ENCODE results near the gene MAGI1. TPM values are rescaled to one million over a fixed set of nuclear protein-coding genes. Genes with fewer than 3 reads are reported as not detected.

The MAGI1 gene
- total and polyA plus RNA-seq, 2 donors (not counting 1 experiment from before 2014, with no cell fraction given) = 15.7 to 23.7 TPM

DNA sequence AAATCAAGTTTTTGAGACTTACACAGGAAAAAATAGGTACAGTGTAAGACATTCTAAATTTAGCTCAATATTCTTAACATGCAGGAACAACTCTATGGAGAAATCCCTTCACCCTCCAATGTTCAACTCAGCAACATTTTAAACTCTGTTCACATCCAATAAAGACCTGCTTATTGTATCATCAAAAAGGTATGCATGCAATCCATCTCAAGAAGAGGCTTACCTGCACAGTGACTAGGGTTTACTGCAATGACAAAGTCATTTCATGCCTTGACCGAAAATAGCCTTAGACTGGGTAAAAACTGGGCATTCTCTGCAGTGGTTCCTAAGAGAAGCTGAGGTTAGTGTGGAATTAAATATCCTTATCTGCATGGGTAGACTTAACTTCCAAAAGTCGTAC, 80.5 kb downstream of the MAGI1 start:
- H3K4me2 ChIP-seq (ENCODE audit: extremely low read depth, insufficient read depth, low read length) = no peak overlapping the region
- H3K27ac ChIP-seq (ENCODE audit: insufficient read depth, low read length) = no peak overlapping the region
- peaks cover 4% of the 10 kb centered on the region for H3K79me2 ChIP-seq (ENCODE audit: control insufficient read depth, insufficient read depth, low read length)

DNA sequence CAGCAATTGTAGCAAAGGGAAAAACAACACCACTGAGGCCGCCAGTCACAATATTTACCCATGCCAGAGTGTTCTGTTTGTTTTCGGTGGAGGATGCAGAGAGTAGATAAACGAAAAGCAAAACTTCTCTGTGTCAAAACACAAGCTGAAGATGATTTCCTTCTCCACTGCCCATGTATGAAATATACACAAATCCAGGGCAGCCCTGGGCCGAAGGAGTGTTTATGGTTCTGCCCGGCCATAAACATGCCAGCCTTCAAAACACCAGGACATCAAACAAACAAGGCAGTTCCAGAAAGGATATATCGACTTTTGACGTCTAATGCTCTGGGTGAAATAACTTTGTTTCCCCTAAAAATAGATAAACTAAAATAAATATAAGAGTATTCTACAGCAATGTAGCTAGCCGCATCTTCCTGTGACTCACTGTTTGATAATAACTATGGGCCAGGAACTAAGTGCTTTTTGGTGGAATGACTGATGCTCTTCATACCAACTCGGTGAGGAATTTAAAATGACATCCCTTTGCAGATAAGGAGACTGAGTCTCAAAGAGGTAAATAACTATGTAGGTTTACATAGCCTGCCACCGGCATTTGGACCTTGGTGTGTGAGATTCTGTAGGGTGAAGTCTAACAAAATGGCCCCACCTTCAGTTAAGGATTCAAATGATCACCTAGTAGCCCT, 82.8 kb downstream of the MAGI1 start:
- Histone ChIP-seq H3K36me3 (ENCODE audit: control insufficient read depth, insufficient read depth, low read length) (no peaks in the 10 kb centered on the region), H3K4me1 (ENCODE audit: control insufficient read depth, extremely low read depth, insufficient read depth, low read length) (peaks cover 20% of the 10 kb centered on the region), H3K27ac (ENCODE audit: insufficient read depth, low read length) (peak overlapping the region; percentile 18), H3K4me3 (replicated peaks in 1 of 4; ENCODE audit: control extremely low read depth in 1 of 4, insufficient read depth in 1 of 4, low read depth in 3 of 4, low read length in 4 of 4) (no peak overlapping the region), H3K27me3 (ENCODE audit: control insufficient read depth, insufficient read depth, low read length) (no peaks in the 10 kb centered on the region), H3K4me2 (ENCODE audit: extremely low read depth, insufficient read depth, low read length) (peak overlapping the region; percentile 30), H3K9me3 (ENCODE audit: control insufficient read depth, insufficient read depth, low read depth, low read length) (no peaks in the 10 kb centered on the region), H3K9ac (ENCODE audit: insufficient read depth, low read length) (no peak overlapping the region), H3K79me2 (ENCODE audit: control insufficient read depth, insufficient read depth, low read length) (peaks cover 8% of the 10 kb centered on the region), H2AFZ (ENCODE audit: low read length) (no peak overlapping the region), H4K20me1 (ENCODE audit: control insufficient read depth, extremely low read depth, insufficient read depth, low read length) (no peaks in the 10 kb centered on the region)
- peak; percentile 40 to 91 for DNase-seq (ENCODE audit: low read depth in 2 of 2)
- TF ChIP-seq, protein P1, sequence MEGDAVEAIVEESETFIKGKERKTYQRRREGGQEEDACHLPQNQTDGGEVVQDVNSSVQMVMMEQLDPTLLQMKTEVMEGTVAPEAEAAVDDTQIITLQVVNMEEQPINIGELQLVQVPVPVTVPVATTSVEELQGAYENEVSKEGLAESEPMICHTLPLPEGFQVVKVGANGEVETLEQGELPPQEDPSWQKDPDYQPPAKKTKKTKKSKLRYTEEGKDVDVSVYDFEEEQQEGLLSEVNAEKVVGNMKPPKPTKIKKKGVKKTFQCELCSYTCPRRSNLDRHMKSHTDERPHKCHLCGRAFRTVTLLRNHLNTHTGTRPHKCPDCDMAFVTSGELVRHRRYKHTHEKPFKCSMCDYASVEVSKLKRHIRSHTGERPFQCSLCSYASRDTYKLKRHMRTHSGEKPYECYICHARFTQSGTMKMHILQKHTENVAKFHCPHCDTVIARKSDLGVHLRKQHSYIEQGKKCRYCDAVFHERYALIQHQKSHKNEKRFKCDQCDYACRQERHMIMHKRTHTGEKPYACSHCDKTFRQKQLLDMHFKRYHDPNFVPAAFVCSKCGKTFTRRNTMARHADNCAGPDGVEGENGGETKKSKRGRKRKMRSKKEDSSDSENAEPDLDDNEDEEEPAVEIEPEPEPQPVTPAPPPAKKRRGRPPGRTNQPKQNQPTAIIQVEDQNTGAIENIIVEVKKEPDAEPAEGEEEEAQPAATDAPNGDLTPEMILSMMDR (conservative IDR thresholded peaks at IDR 0.05 in 1 of 2, IDR thresholded peaks at IDR 0.05 in 1 of 2; ENCODE audit: low read depth in 1 of 2, low read length in 2 of 2) = no peak
- no peak for TF ChIP-seq EZH2 (IDR thresholded peaks at IDR 0.05; ENCODE audit: low read length, missing control alignments)

More for the DNA sequence above, 80.5 kb downstream of the MAGI1 start:
- H3K9me3 ChIP-seq (ENCODE audit: control insufficient read depth, insufficient read depth, low read depth, low read length) = no peaks in the 10 kb centered on the region
- no peak overlapping the region for H3K9ac ChIP-seq (ENCODE audit: insufficient read depth, low read length)
- H2AFZ ChIP-seq (ENCODE audit: low read length) = no peak overlapping the region
- H3K27me3 ChIP-seq (ENCODE audit: control insufficient read depth, insufficient read depth, low read length) = no peaks in the 10 kb centered on the region
- no peak overlapping the region for H3K4me3 ChIP-seq (replicated peaks in 1 of 4; ENCODE audit: control extremely low read depth in 1 of 4, insufficient read depth in 1 of 4, low read depth in 3 of 4, low read length in 4 of 4)
- peaks cover 16% of the 10 kb centered on the region for H3K4me1 ChIP-seq (ENCODE audit: control insufficient read depth, extremely low read depth, insufficient read depth, low read length)
- TF ChIP-seq, protein P1 (conservative IDR thresholded peaks at IDR 0.05 in 1 of 2, IDR thresholded peaks at IDR 0.05 in 1 of 2; ENCODE audit: low read depth in 1 of 2, low read length in 2 of 2) = no peak
- no peak for TF ChIP-seq EZH2 (IDR thresholded peaks at IDR 0.05; ENCODE audit: low read length, missing control alignments)
- no peaks in the 10 kb centered on the region for H4K20me1 ChIP-seq (ENCODE audit: control insufficient read depth, extremely low read depth, insufficient read depth, low read length)
- no peak for DNase-seq (ENCODE audit: low read depth in 2 of 2)
- H3K36me3 ChIP-seq (ENCODE audit: control insufficient read depth, insufficient read depth, low read length) = no peaks in the 10 kb centered on the region

GRCh38 chr3:65953881-65954733, 84.6 kb downstream of the MAGI1 start:
- no peak overlapping the region for H2AFZ ChIP-seq (ENCODE audit: low read length)
- peaks cover 20% of the 10 kb centered on the region for H3K4me1 ChIP-seq (ENCODE audit: control insufficient read depth, extremely low read depth, insufficient read depth, low read length)
- DNase-seq (ENCODE audit: low read depth in 2 of 2) = peak; percentile 44 to 55
- no peaks in the 10 kb centered on the region for H3K36me3 ChIP-seq (ENCODE audit: control insufficient read depth, insufficient read depth, low read length)
- peak overlapping the region; percentile 55 for H3K4me2 ChIP-seq (ENCODE audit: extremely low read depth, insufficient read depth, low read length)
- H3K27ac ChIP-seq (ENCODE audit: insufficient read depth, low read length) = no peak overlapping the region
- no peaks in the 10 kb centered on the region for H3K9me3 ChIP-seq (ENCODE audit: control insufficient read depth, insufficient read depth, low read depth, low read length)
- peaks cover 8% of the 10 kb centered on the region for H3K79me2 ChIP-seq (ENCODE audit: control insufficient read depth, insufficient read depth, low read length)
- H3K9ac ChIP-seq (ENCODE audit: insufficient read depth, low read length) = no peak overlapping the region
- H4K20me1 ChIP-seq (ENCODE audit: control insufficient read depth, extremely low read depth, insufficient read depth, low read length) = no peaks in the 10 kb centered on the region
- H3K27me3 ChIP-seq (ENCODE audit: control insufficient read depth, insufficient read depth, low read length) = no peaks in the 10 kb centered on the region
- TF ChIP-seq EZH2 (IDR thresholded peaks at IDR 0.05; ENCODE audit: low read length, missing control alignments) = no peak
- TF ChIP-seq, protein P1 (conservative IDR thresholded peaks at IDR 0.05 in 1 of 2, IDR thresholded peaks at IDR 0.05 in 1 of 2; ENCODE audit: low read depth in 1 of 2, low read length in 2 of 2) = no peak
- H3K4me3 ChIP-seq (replicated peaks in 1 of 4; ENCODE audit: control extremely low read depth in 1 of 4, insufficient read depth in 1 of 4, low read depth in 3 of 4, low read length in 4 of 4) = peak overlapping the region in 1 of 4 experiments; percentile 13
